Measurements from ENCODE around the gene FHL2.

The FHL2 gene

DNA sequence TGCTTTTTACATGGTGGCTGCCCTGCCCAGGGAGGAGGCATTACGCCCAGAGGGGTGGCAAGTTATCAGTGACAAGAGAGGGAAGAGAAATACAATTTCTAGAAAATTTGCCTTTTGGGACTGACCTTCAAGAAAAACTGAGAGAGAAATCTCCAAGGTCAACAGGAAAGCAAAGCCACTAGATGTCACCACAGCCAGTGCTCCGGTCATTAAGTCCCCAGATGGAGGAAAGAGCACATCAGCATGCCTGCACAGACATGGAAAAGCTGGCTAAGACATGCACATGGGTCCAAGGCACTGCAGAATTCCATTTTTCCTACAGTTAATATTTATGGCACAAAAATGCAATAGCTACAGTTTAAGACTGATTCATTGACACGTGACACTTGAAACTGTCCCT, 21.0 kb downstream of the FHL2 start:
- no peaks in the 10 kb centered on the region for H3F3A ChIP-seq (ENCODE audit: control insufficient read depth, insufficient read depth)
- no peaks in the 10 kb centered on the region for H3K79me2 ChIP-seq (ENCODE audit: control insufficient read depth, low read length)
- no peaks in the 10 kb centered on the region for H4K20me1 ChIP-seq (ENCODE audit: control insufficient read depth, insufficient read depth, low read depth, low read length)
- H3K9me2 ChIP-seq (replicated peaks; ENCODE audit: control insufficient read depth, low read length): no peaks in the 10 kb centered on the region
- H3K27me3 ChIP-seq (ENCODE audit: control insufficient read depth, low read length): no peaks in the 10 kb centered on the region
- TF ChIP-seq EZH2phosphoT487 (IDR thresholded peaks at IDR 0.05; ENCODE audit: borderline replicate concordance, low read length): no peak
- TF ChIP-seq, protein P1, sequence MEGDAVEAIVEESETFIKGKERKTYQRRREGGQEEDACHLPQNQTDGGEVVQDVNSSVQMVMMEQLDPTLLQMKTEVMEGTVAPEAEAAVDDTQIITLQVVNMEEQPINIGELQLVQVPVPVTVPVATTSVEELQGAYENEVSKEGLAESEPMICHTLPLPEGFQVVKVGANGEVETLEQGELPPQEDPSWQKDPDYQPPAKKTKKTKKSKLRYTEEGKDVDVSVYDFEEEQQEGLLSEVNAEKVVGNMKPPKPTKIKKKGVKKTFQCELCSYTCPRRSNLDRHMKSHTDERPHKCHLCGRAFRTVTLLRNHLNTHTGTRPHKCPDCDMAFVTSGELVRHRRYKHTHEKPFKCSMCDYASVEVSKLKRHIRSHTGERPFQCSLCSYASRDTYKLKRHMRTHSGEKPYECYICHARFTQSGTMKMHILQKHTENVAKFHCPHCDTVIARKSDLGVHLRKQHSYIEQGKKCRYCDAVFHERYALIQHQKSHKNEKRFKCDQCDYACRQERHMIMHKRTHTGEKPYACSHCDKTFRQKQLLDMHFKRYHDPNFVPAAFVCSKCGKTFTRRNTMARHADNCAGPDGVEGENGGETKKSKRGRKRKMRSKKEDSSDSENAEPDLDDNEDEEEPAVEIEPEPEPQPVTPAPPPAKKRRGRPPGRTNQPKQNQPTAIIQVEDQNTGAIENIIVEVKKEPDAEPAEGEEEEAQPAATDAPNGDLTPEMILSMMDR (IDR thresholded peaks at IDR 0.05; ENCODE audit: low read depth, low read length, poor library complexity, severe bottlenecking): no peak
- no peaks in the 10 kb centered on the region for H3K9me3 ChIP-seq (ENCODE audit: control insufficient read depth, insufficient read depth, low read length)
- no peak overlapping the region for H3K4me2 ChIP-seq (ENCODE audit: low read length)
- H3K27ac ChIP-seq (ENCODE audit: low read depth, low read length): no peak overlapping the region
- H3K4me1 ChIP-seq (ENCODE audit: control insufficient read depth, low read length): no peaks in the 10 kb centered on the region
- no peaks in the 10 kb centered on the region for H3K36me3 ChIP-seq (ENCODE audit: control insufficient read depth, low read length)
- no peak overlapping the region for H3K4me3 ChIP-seq (ENCODE audit: low read length)

DNA sequence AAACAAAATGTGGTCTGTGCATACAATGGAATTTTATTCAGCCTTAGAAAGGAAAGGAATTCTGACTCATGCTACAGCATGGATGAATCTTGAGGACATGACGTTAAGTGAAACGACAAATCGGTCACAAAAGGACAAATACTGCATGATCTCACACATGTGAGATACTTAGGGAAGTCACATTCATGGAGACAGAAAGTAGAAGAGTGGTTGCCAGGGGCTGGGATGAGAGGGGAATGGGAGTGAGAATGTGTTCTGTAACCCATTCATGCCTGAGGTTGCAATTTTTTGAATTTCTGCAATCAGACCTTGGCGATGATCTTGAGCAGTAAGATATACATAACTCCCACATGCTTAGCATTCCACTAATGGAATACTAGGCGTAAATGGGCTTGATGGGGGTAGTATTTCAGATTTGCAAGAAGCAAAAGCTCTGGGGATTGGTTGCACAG, 22.0 kb downstream of the FHL2 start:
- H3K27ac ChIP-seq (ENCODE audit: low read depth, low read length): no peak overlapping the region
- no peaks in the 10 kb centered on the region for H3K27me3 ChIP-seq (ENCODE audit: control insufficient read depth, low read length)
- no peak overlapping the region for H3K4me2 ChIP-seq (ENCODE audit: low read length)
- TF ChIP-seq EZH2phosphoT487 (IDR thresholded peaks at IDR 0.05; ENCODE audit: borderline replicate concordance, low read length): no peak
- TF ChIP-seq, protein P1 (IDR thresholded peaks at IDR 0.05; ENCODE audit: low read depth, low read length, poor library complexity, severe bottlenecking): no peak
- no peaks in the 10 kb centered on the region for H3K79me2 ChIP-seq (ENCODE audit: control insufficient read depth, low read length)
- no peaks in the 10 kb centered on the region for H3K4me1 ChIP-seq (ENCODE audit: control insufficient read depth, low read length)
- no peaks in the 10 kb centered on the region for H3F3A ChIP-seq (ENCODE audit: control insufficient read depth, insufficient read depth)
- no peaks in the 10 kb centered on the region for H3K9me2 ChIP-seq (replicated peaks; ENCODE audit: control insufficient read depth, low read length)
- H4K20me1 ChIP-seq (ENCODE audit: control insufficient read depth, insufficient read depth, low read depth, low read length): no peaks in the 10 kb centered on the region
- no peaks in the 10 kb centered on the region for H3K9me3 ChIP-seq (ENCODE audit: control insufficient read depth, insufficient read depth, low read length)
- H3K36me3 ChIP-seq (ENCODE audit: control insufficient read depth, low read length): no peaks in the 10 kb centered on the region
- no peak overlapping the region for H3K4me3 ChIP-seq (ENCODE audit: low read length)

DNA sequence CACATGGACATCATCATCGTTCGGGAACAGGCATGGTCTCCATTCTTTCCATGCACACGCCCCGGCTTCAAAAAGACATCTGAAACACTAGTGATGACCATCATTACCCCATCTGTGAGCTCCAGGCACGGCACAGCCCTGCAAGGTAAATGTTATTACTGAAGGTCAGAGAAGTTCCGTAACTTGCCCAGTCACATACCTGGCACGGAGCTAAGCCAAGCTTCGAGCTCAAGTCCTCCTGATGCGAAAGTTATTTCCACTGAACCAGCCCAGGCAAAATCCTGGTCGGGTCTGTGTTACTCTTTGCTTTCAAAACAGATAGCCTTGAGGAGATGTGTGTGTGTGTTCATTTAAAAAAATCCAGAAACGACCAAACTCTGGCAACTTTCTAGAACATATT, 22.8 kb downstream of the FHL2 start:
- TF ChIP-seq EZH2phosphoT487 (IDR thresholded peaks at IDR 0.05; ENCODE audit: borderline replicate concordance, low read length): no peak
- TF ChIP-seq, protein P1 (IDR thresholded peaks at IDR 0.05; ENCODE audit: low read depth, low read length, poor library complexity, severe bottlenecking): no peak
- Histone ChIP-seq H3K36me3 (ENCODE audit: control insufficient read depth, low read length) (no peaks in the 10 kb centered on the region), H3K9me2 (replicated peaks; ENCODE audit: control insufficient read depth, low read length) (no peaks in the 10 kb centered on the region), H3K27me3 (ENCODE audit: control insufficient read depth, low read length) (no peaks in the 10 kb centered on the region), H3F3A (ENCODE audit: control insufficient read depth, insufficient read depth) (no peaks in the 10 kb centered on the region), H3K79me2 (ENCODE audit: control insufficient read depth, low read length) (no peaks in the 10 kb centered on the region), H3K4me3 (ENCODE audit: low read length) (no peak overlapping the region), H3K4me2 (ENCODE audit: low read length) (no peak overlapping the region), H3K27ac (ENCODE audit: low read depth, low read length) (no peak overlapping the region), H3K4me1 (ENCODE audit: control insufficient read depth, low read length) (no peaks in the 10 kb centered on the region), H3K9me3 (ENCODE audit: control insufficient read depth, insufficient read depth, low read length) (no peaks in the 10 kb centered on the region), H4K20me1 (ENCODE audit: control insufficient read depth, insufficient read depth, low read depth, low read length) (no peaks in the 10 kb centered on the region)

Measured in DOHH2 (cell line).